ENCODE results near the gene TIGD2. TPM values are rescaled to one million over a fixed set of nuclear protein-coding genes. Genes with fewer than 3 reads are reported as not detected.
"Not testable (repeated sequence)": the region's sequence is repeated elsewhere in the genome, so short reads cannot be mapped to it uniquely, and the experiment has no call there.

Gene TIGD2
- total RNA-seq, 1 donor from 2014 or later, result 6.8 TPM

DNA sequence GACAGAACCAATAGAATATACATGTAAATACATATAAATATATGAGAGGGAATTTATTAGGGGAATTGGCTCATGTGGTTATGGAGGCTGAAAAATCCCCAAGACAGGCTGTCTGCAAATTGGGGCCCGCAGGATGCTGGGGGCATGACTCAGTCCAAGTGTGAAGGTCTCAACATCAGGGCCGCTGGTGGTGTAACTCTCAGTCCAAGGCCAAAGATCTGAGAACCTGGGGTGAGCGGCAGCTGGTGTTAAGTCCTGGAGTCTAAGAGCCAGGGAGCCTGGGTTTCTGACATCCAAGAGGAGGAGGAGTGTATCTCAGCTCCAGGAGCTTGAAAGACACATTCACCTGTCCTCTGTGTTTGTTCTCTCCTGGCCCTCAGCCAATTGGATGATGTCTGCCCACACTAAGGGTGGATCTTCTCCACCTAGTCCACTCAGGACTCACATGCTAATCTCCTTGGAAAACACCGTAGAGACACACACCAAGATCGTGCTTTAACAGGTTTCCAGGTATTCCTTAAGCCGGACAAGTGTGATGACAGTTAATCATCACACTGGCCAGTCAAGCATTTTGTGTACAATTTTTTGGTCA lies 28.9 kb downstream of the TIGD2 start:
- peaks cover 7% of the 10 kb centered on the region for H3K9me3 ChIP-seq
- no peak for DNase-seq
- intact Hi-C loops (cut with DNase I), result no loop called here
- H3K4me1 ChIP-seq, result no peaks in the 10 kb centered on the region
- H3K4me3 ChIP-seq, result no peak overlapping the region
- H3K27me3 ChIP-seq (ENCODE audit: low read depth), result no peaks in the 10 kb centered on the region
- ATAC-seq, result no peak
- no peak overlapping the region for H3K27ac ChIP-seq
- H3K36me3 ChIP-seq, result no peaks in the 10 kb centered on the region
- TF ChIP-seq CTCF (IDR thresholded peaks at IDR 0.05), result no peak

DNA sequence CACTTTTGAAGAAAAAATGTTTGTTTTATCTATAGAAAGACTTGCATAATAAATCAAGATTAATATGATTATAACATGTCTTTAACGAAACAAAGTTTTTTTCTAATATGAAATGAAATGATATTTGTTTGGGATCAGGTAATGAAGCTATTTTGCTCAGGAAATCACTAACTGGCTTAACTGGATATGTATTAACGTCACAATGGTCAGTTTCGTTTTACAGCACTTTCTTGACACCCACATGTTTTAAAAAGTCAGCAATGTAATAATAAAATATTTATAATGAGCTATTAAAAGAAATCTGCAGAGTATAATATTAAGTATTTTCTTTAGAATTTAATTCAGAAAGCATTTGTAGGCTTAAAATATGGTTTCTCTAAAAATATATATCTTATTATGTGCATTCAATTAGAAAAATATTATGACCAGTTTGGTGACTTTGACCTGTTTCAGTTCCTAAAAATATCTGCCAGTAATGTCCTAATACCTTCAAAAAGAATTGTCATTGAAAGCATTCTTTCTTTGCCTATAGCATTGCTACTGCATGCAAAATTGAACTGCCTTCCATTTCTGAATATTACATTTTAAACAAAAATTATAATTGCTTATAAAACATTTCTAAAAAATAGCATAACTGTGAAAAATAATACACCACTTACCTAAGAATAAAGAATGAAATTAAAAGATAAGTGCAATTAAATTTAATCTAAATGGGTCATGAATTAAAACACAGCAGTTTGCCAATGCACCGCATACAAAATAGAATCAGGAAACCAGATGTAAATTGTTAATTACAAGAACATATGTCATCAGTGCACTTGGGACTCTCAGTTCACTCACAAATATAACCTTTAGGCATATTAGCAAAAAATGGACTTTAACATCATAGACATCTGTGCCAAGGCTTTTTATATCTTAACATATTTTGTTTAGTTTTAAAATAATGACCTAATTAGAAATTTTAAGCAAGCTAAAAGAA lies 31.6 kb downstream of the TIGD2 start:
- H3K4me3 ChIP-seq, result no peak overlapping the region
- no peak for ATAC-seq
- intact Hi-C loops (cut with DNase I), result no loop called here
- no peaks in the 10 kb centered on the region for H3K27me3 ChIP-seq (ENCODE audit: low read depth)
- TF ChIP-seq CTCF (IDR thresholded peaks at IDR 0.05), result no peak
- no peak overlapping the region for H3K27ac ChIP-seq
- no peaks in the 10 kb centered on the region for H3K4me1 ChIP-seq
- H3K9me3 ChIP-seq, result peaks cover 7% of the 10 kb centered on the region
- DNase-seq, result no peak
- no peaks in the 10 kb centered on the region for H3K36me3 ChIP-seq

- H3K36me3 ChIP-seq; H3K4me3 ChIP-seq; H3K27ac ChIP-seq; H3K4me1 ChIP-seq; H3K9me3 ChIP-seq; H3K27me3 ChIP-seq (ENCODE audit: low read depth); DNase-seq; intact Hi-C loops (cut with DNase I); ATAC-seq: not testable (repeated sequence)
Measured at GRCh38 chr4:89144652-89145051, 33.3 kb downstream of the TIGD2 start.

GRCh38 chr4:89146196-89146595 lies 34.9 kb downstream of the TIGD2 start:
- H3K36me3 ChIP-seq, result no peaks in the 10 kb centered on the region
- DNase-seq, result no peak
- H3K27me3 ChIP-seq (ENCODE audit: low read depth), result no peaks in the 10 kb centered on the region
- no peak overlapping the region for H3K27ac ChIP-seq
- intact Hi-C loops (cut with DNase I), result no loop called here
- ATAC-seq, result no peak
- no peaks in the 10 kb centered on the region for H3K4me1 ChIP-seq
- peaks cover 7% of the 10 kb centered on the region for H3K9me3 ChIP-seq
- no peak overlapping the region for H3K4me3 ChIP-seq
- no peak for TF ChIP-seq CTCF (IDR thresholded peaks at IDR 0.05)

- no peaks in the 10 kb centered on the region for H3K4me1 ChIP-seq
- no peak overlapping the region for H3K27ac ChIP-seq
- H3K27me3 ChIP-seq (ENCODE audit: low read depth), result no peaks in the 10 kb centered on the region
- no peak for TF ChIP-seq CTCF (IDR thresholded peaks at IDR 0.05)
- no peak overlapping the region for H3K4me3 ChIP-seq
- ATAC-seq, result no peak
- DNase-seq, result no peak
- intact Hi-C loops (cut with DNase I), result no loop called here
- no peaks in the 10 kb centered on the region for H3K9me3 ChIP-seq
- no peaks in the 10 kb centered on the region for H3K36me3 ChIP-seq
Measured at GRCh38 chr4:89152972-89153371, 41.6 kb downstream of the TIGD2 start.

All from lower lobe of right lung (tissue), 2 donors.